GM18502 (cell line): ENCODE data around the gene CYB5R3.
A peak's percentile ranks its signal among the peaks of the same experiment; 100 is the strongest.

Experiments
- ATAC-seq: cut with Tn5 transposase; IDR thresholded peaks from one replicate; pipeline ENCODE4 v1.9.1; 2021; ENCODE audit warnings: mild to moderate bottlenecking; ENCODE audit not compliant: unreplicated experiment, poor library complexity

CYB5R3 gene

DNA sequence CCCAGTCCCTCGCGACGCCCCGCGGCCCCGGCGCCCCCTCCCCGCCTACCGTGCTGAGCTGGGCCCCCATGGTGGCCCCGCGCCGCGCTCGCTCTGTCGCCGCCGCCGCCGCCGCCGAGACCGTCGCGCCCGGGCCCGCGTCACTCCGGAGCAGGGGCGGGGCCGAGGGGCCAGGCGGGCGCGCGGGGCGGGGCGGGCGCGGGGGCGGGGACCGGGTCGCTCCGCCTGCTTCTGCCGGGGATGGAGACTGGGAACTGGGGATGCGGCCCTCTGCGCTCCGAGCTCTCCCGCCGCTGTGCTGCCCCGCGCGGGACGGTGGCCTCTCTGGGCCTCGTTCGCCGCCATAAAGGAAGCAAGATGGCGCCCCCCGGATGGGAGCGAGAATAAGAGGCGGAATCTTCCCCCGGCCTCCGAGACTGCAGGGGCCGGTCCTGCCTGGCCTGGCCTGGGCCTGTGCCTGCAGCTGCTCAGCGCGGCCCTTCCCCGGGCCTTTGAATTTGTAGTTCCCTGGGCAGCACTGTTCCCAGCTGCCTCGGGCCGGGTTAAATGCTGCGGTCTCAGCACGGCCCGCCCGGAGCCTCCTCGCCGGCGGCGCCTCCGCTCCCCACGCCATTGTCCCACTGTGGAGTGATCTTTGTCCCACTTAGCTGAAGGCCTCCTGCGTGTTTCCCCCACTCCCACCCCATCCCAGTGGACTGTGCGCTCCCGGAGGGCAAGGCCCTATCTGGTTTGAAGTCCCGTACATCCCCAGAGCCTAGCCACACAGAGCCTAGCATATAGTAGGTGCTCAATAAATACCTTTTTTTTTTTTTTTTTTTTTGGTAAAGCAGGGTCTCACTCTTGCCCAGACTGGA, at the start of gene CYB5R3:
Gene CYB5R3 (minus strand): TSS at position 147 of the 854 bp plus-strand sequence. CDS start 77 bp downstream, at position 70.
- peak; percentile 64 for ATAC-seq

DNA sequence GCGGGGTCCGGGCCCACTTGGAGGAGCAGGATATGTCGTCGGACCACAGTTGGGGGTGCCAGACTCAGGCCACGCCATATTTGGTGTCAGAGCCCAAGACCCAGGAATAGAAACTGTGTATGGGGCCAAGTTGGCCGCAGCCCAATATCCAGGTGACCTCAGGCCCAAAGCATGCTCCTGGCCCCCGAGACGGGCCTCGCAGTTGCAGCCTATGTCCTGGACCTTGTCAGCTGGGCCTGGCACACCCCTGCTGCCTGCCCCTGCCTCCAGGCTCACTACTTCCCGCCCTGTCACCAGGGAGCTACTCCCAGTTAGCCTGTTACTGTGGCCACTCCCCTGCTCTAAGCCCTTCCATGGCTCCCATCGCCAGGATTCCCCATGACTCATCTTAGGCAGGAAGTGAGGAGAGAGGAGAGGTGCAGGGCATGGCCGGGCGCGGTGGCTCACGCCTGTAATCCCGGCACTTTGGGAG, 48.4 kb upstream of the CYB5R3 start:
- no peak for ATAC-seq

DNA sequence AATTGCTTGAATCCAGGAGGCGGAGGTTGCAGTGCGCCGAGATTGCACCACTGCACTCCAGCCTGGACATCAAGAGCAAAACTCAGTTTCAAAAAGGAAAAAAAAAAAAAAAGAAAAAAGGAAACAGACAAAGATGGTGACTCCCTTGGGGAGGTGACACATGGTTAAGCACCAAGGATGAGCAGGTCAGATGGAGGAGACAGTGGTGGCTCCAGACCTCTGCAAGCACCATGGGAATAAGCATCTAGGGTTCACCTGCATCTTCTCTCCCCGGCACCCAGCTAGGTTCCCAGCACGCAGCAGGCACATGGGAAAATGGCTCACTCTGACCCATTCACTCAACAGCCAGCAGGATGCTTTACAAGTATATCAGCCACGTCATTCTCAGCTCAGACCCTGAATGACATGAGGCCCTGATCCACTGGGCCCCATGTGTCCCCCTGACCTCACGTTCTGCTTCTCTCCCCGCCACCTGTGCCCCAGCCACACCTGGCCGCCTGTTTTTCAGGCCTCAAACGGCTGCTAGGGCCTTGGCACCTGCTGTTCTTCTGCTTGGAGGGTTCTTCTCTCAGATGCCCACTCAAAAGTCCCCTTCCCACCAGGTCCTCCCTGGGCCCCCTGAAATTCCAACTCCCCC, 47.3 kb upstream of the CYB5R3 start:
- no peak for ATAC-seq

DNA sequence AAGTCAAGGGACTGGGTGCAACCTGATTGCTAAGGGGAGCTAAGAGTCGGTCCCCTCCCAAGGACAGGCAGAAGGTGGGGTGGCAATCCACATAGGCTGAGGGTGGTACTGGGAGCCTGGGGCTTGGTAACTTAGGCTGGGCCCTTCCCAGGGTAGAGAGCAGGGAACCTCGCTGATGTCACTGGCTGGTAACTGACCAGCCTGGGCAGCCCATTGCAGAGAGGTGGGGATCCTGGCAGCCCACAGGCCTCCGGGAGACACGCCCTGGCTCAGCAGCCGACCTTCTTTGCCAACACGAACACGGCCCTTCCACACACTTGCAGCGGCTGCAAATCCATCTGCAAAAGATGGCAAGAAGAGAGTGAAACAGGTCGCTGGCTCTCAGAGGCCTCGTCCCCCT, 46.1 kb upstream of the CYB5R3 start:
- no peak for ATAC-seq

DNA sequence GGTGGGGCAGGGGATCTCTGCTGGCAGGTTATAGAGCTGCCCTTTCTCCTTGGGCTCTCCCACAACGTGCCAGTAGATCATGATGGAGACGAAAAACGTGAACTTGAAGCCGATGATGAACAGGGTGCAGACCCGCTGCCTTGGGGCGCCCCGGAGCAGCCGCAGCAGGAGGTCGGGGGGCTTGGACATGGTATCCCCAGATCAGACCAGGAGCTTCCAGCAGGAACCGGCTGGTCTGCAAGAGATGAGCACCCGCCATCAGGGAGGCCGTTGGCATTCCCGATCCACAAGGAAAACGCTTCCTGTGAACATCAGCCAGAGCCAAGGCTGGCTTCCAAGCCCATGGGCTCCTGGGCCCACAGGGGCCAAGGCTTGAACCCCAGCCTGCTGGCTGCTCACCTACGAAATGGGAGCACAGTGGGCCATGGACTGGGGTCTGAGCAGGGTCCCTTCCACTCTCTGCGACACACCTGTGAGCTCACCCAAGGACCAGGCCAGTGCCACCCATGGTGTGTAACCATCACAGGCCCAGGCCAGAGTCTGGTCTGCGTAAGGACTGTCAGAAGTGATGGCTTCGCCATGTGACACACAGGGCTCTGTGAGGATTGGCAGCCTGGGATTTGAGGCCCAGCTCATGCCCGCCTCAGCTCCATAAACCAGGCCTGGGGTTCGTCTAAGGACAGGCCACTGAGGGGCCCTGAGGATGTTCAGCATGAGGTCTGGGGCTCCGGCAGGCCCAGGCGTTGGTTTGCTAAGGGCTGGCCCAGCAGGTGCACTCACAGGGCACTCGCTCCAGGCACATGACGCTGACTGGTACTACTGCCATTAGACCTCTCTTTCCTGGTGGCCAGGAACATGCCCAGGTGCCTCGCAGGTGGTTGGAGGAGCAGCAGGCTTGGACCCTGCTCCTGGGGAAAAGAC, 44.8 kb upstream of the CYB5R3 start:
- no peak for ATAC-seq

DNA sequence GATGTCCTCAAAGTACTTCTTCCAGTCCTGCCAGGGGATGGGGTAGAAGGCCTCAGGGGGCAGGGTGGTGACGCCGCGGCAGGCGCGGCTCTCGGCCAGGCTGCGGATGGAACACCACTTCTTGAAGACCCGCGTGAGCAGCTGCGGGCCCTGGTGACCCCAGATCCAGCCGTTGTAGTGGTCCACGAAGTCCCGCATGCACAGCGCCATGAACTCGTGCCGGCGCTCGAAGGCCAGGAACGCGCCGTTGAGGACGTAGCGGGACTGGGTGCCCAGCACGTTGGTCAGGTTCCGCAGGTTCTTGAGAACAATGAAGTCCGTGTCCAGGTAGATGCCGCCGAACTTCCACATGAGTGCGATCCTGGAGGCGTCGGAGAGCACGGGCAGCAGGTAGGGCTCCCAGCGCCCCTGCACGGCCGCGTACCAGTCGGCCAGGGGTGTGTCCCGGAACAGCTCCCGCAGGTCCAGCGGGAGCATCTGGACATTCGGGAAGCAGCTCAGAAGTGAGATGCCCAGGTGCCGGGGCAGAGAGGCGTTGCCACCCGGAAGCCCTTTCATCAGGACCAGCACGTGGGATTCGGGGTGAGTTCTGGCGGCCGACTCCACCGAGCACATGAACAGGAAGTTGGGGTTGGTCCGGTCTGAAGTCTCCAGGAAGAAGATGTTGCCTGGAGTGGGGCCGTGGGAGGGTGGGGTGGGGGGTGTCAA, 44.0 kb upstream of the CYB5R3 start:
- no peak for ATAC-seq

DNA sequence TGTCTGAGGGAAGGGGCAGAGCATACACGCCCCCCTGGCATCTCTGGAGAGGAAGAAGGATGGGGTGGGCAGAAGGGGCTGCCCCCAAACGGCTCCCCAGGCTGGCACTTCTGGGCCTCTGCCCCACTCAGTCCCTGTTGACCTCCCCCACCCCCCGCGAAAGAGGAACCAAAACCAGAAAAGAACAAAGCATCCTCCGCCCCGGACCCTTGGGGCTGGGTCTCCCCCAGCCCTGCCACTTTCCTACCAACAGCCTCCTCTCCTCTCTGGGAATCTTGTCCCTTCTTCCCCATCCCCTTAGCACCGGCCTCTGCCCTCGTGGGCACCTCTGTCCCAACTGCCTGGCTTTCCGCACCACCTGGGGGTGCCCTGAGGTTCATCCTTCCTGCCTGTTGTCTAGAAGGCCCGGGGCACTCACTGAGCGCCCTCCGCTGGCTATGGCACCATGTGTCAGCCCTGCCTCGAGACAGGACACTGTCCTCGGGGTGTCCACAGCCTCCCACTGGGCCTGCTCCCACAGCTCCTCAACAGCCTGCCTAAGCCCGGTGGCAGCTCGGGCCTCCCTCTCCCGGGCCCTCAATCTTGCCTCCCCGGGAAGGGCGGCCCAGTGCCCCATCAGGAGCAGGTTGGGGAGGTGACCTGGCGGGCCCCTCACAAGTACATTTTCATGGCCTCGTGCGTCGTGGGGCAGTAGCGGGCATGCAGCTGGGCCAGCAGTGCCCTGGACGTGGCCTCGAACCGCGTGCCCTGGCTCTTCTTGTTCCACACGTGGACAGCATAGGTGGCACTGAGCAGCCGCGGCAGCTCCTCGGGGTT, 43.3 kb upstream of the CYB5R3 start:
- ATAC-seq, result no peak

DNA sequence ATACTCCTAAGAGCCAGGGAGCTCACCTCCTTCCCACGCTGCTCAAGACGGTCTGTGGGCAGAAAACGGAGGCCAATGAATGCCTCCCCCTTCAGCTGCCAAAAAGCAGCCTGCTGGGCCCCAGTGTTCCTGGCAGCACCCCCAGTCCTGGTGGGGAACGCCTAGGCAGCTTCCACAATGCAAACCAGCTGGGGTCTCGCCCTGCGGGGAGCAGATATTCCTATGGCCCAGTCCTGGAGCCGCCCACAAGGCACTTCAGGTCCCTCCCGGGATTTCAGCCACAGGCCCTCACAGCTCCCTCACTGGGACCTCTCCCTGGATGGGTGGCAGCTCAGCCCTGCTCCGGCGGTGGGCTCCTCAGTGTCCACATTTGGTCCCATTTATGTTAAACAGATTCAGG, 42.2 kb upstream of the CYB5R3 start:
- ATAC-seq, result no peak

DNA sequence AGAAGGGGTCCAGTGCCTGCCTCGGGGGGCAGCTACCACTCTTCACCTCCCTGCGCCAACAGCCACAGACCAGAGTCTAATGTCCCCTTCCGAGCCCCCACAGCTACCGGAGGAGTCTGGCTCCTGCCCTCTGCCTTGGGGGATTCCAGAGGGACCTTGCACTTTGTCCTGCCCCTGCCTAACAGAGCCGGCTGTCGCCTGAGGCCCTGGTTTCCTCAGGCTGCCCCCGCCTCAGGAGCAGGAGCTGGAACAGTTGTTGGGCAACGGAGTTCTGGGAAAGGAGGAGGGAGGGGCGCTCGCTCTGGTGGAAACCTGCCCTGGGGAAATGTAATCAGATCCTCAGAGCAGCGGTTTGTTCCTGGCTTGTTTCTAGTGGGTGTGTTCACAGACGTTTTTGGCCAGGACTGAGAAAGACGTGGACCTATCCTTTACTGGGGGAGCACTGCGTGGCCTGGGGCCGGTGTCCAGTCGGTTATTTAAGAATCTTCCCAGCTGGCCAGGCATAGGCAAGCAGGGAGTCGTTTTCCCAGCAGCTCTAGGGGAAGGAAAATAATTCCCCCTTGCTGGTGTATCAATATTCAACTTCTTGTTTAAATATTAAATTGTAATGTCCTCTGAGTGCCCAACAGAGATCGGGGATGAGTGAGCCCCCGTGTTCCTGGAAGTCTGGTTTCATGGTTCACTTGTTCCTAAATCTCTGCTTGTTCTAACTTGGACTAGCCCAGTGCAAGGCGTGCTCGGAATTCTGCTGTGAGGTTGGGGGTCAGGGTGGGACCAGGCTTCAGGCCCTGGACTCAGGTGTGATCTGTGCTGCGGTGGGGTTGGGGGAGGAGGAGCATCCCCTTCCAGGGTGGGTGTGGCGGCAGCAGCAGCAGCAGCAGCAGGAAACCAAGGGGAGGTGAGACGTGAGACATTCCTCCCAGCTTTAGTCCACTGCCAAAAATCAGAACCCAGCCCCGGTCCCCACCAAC, 39.3 kb upstream of the CYB5R3 start:
- ATAC-seq, result no peak

DNA sequence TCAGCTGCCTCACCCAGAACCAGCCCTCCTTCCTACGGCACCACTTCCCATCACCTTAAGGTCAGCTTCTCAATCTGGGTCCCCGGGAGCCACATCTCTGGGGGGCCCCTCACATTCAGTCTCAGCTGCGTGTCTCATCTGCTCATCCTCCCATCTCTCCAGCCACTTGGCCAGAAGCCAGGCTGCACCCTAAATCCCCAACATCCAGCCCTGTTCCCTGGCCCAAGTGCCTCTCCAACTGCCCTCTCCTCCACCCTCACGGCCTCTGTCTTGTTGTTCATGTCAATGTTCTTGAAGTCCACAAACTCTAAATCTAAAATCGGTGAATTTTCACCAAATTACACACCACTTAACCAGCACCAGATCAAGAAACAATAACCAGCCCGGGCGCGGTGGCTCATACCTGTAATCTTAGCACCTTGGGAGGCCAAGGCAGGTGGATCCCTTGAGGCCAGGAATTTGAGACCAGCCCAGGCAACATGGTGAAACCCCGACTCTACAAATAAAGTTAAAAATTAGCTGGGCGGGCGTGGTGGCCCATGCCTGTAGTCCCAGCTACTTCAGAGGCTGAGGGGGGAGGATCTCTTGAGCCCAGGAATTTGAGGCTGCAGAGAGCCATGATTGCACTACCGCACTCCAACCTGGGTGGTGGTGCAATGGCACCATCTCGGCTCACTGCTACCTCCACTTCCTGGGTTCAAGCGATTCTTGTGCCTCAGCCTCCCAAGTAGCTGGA, 37.7 kb upstream of the CYB5R3 start:
- ATAC-seq, result no peak

DNA sequence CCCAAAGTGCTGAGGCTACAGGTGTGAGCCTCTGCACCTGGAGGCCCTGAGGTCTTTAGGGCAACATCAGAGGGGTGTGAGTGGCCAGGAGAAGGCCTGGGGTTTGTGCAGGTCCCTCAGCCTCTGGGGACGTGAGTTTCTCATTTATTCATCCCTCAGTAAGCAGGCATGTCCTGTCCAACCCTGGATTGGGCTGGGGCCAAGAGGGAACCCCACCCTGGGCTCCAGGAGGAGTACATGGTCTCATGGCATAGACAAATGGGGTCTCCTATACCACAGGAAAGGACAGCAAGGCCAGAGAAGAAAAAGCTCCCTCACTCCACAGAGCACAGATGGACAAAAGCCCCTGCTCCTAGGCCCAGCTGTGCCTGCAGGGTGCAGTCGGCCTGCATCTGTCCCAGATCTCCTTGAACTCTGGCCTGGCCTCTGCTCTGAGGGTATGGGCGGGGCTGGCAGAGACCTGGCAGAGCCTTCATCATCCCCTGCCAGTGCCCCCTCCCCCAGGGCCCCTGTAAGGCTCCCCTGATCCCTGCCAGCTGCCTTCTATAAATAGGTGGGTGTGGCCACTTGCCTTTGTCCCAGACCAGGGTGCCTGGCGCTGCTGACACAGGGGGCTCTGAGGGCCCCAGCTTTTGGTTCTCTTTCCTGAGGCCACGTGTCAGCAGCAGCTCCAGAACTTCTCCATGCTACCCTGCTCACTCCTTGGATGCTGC, 36.9 kb upstream of the CYB5R3 start:
- ATAC-seq, result no peak

DNA sequence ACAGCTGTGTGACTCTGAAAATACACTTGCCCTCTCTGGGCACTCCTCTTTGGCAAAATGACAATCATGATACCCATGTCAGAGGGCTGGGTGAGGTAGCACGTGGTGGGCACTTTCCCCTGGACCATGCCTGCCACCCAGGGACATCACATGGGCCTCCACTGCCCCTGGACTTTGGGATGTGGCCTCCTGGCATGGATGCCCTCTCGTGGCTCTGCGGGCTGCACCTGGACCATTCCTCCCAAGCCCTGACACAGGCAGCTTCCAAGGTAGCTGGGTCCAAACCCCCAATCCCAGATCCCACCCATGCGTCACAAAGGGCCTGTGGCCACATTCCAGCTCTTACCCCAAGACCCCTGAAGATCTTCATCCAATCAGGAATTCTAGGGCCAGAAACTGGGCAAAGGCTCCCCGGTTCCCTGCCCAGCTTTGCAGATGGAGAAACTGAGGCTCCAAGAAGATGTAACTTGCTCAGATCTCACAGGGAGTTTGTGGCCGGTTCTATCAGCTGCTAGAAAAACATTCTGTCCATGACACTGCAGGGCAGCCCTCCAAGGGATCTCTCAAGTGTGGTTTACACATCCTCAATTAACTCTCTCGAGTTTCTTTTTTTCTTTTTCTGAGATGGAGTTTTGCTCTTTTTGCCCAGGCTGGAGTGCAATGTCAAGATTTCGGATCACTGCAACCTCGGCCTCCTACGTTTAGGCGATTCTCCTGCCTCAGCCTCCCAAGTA, 35.4 kb upstream of the CYB5R3 start:
- no peak for ATAC-seq

DNA sequence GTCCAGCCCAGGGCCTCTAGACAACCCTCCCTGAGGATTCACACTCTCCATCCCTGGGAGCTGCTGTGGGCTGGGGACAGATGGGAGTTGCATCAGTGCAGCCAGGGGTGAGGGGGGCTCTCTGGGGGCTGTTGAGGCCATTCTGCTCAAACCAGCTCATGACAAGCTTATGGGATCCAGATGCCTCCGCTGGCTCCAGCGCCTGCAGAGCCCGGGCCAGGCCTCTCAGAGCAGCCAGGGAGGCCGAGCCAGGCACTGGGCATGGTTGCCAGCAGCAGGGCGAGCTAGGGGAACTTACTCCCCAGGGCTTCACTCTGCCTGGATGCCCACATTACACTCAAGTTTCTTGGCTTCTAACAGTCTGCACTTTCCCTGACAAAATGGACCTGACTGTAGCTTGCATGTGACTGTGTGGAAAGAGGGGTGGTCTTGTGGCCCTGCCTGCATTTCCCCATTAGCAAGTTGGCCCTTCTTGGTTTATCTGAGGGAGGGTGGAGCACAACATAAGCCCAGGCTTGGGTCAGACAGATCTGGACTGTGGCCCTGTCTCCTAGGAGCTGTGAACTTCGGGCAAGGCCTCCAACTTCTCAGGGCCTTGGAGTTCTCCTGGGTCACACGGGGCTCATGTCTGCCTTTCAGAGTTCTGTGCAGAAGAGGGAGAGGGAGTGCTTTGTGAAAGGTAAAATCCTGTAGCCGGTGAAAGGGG, 34.5 kb upstream of the CYB5R3 start:
- no peak for ATAC-seq

DNA sequence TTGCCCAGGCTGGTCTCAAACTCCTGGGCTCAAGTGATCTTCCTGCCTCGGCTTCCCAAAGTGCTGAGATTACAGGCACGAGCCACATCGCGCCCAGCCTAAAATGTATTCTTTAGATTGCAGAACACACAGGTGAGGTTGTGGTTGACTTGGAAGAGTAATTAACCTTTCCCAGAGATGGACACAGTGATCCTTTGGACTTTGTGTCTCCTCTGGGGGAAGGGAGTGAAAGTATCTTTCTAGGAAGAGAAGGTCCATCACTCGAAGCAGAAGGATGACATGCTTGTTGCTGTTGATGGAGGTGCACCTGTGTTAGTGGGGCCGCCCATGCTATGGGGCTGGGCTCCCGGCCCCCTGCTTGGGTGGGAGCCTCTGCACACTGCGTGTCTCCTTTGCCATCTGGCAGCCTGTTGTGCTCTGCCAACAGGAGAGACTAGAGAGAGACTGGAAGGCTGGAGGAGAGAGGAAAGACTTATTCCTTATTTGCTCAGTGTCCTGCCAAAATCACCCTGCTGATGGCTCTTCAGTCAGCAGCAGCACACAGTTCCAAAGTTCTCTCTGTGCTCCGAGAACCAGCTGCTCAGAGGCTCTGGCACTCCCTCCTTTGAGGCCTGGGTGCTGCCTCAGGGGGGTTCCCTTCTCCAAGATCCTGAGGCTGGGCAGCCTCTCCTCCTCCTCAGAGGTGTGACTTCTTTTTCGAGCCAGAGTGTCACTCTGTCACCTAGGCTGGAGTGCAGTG, 33.1 kb upstream of the CYB5R3 start:
- ATAC-seq, result no peak

DNA sequence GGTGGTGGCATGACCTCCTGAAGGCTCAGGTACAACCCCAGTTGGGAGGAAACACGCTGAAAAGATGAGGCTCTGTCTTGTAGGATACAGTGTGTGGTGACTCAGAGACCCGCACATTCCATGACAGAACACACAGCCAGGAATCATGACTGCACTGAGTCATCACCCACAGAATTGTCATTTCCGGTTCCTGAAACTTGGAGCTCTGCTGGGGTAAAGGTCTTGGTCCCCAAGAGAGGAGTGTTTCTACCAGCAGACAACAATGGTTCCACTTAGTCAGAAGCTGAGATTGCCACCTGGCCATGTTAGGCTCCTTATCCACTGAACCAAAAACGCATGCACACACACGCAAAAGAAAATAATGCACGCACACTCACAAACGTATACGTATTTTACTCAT, 31.5 kb upstream of the CYB5R3 start:
- ATAC-seq, result no peak
